Measurements from ENCODE around the gene DHX35. TPM values are rescaled to one million over a fixed set of nuclear protein-coding genes. Genes with fewer than 3 reads are reported as not detected.

The DHX35 gene
- total and polyA plus RNA-seq, 2 experiments from 2014 or later: 4.5 to 10.7 TPM

GRCh38 chr20:38985603-38986170, 23.5 kb downstream of the DHX35 start:
- TF ChIP-seq EZH2phosphoT487 (IDR thresholded peaks at IDR 0.05; ENCODE audit: insufficient read depth, low read depth) (peak; percentile 82; the same call in 1 of the 2 replicates), EZH2 (IDR thresholded peaks at IDR 0.05; ENCODE audit: insufficient read depth, poor library complexity, severe bottlenecking) (no peak)
- peaks cover 28% of the 10 kb centered on the region for H3K4me1 ChIP-seq (ENCODE audit: insufficient read depth)
- no peaks in the 10 kb centered on the region for H3K27me3 ChIP-seq (replicated peaks; ENCODE audit: insufficient read depth)
- H3F3A ChIP-seq (ENCODE audit: insufficient read depth): peaks cover 24% of the 10 kb centered on the region
- no peaks in the 10 kb centered on the region for H3K9me3 ChIP-seq (ENCODE audit: low read depth)
- H3K79me2 ChIP-seq (ENCODE audit: insufficient read depth): peaks cover 10% of the 10 kb centered on the region; the same call in 1 of the 2 replicates
- H3K4me2 ChIP-seq (ENCODE audit: unreplicated experiment): peak overlapping the region; percentile 32
- DNase-seq: peak; percentile 72
- no peaks in the 10 kb centered on the region for H3K9me2 ChIP-seq (ENCODE audit: insufficient read depth)
- no peak overlapping the region for H3K9ac ChIP-seq
- no peak overlapping the region for H3K4me3 ChIP-seq
- in situ Hi-C loops (cut with MboI): no loop called here
- H3K36me3 ChIP-seq (ENCODE audit: low read depth): 0 out of 2 replicates have a peak, but pooled peaks cover under 1% of the 10 kb centered on the region
- H3K27ac ChIP-seq: peak overlapping the region; percentile 16
- 6 to 7% methylated on average over 1 of the region's 1 CpG for WGBS, 2 experiments (ENCODE audit: low coverage in 1 of 2, low lambda C conversion rate in 2 of 2, missing lambda C conversion rate in 2 of 2)
- no peak overlapping the region for H2AFZ ChIP-seq
- no peaks in the 10 kb centered on the region for H4K20me1 ChIP-seq (ENCODE audit: insufficient read depth)

DNA sequence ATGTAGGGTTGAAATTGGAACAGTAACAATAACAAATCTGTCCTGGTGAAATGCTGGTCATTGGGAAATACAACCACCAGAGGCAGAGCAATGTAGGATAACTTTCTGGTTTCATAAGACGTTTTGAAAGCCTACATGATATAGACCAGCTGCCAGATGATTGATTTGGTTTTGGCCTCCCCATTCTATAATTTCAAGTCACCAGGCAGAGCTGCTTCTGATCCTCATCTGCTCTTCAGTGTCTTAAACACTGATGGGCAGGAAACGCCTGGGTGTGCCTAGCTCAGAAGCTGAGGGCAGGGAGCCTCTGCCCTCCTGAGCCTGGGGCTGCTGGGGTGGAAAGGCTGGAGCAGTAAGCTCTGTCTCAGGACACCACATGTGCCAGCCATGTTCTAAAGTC, 24.5 kb downstream of the DHX35 start:
- no peaks in the 10 kb centered on the region for H3K27me3 ChIP-seq (replicated peaks; ENCODE audit: insufficient read depth)
- 95% methylated on average over 2 of the region's 2 CpGs for WGBS, 2 experiments (ENCODE audit: low coverage in 1 of 2, low lambda C conversion rate in 2 of 2, missing lambda C conversion rate in 2 of 2)
- H3F3A ChIP-seq (ENCODE audit: insufficient read depth): peaks cover 24% of the 10 kb centered on the region
- in situ Hi-C loops (cut with MboI): no loop called here
- H3K4me2 ChIP-seq (ENCODE audit: unreplicated experiment): no peak overlapping the region
- no peak for DNase-seq
- no peak overlapping the region for H3K9ac ChIP-seq
- H2AFZ ChIP-seq: no peak overlapping the region
- no peak overlapping the region for H3K27ac ChIP-seq
- no peak for TF ChIP-seq EZH2 (IDR thresholded peaks at IDR 0.05; ENCODE audit: insufficient read depth, poor library complexity, severe bottlenecking)
- TF ChIP-seq EZH2phosphoT487 (IDR thresholded peaks at IDR 0.05; ENCODE audit: insufficient read depth, low read depth): no peak
- H3K4me3 ChIP-seq: no peak overlapping the region
- H3K9me3 ChIP-seq (ENCODE audit: low read depth): no peaks in the 10 kb centered on the region
- peaks cover 28% of the 10 kb centered on the region for H3K4me1 ChIP-seq (ENCODE audit: insufficient read depth)
- H3K36me3 ChIP-seq (ENCODE audit: low read depth): 0 out of 2 replicates have a peak, but pooled peaks cover 4% of the 10 kb centered on the region
- H3K79me2 ChIP-seq (ENCODE audit: insufficient read depth): no peaks in the 10 kb centered on the region; the same call in 1 of the 2 replicates
- no peaks in the 10 kb centered on the region for H4K20me1 ChIP-seq (ENCODE audit: insufficient read depth)
- H3K9me2 ChIP-seq (ENCODE audit: insufficient read depth): no peaks in the 10 kb centered on the region

DNA sequence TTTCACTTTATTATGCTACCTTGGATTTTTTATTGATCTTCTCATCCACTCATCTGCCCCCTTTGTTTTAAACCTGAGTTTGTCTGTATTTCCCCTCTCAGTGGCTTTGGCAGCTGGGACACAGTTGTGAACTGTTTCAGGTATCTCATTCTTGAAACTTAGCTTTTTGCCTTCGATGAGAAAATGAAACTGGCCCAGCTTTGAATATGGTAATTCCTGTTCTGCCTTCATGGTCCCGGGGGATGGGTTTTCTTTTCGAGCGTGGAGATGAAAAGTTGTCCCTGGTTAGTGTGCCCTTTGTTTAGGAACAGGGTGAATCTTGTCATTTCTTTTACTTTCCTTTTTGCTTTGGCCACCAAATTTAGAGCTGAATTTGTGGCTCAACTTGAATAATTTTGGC, 25.6 kb downstream of the DHX35 start:
- in situ Hi-C loops (cut with MboI): no loop called here
- 97 to 99% methylated on average over 4 of the region's 4 CpGs for whole genome bisulfite sequencing, 2 experiments (ENCODE audit: low coverage in 1 of 2, low lambda C conversion rate in 2 of 2, missing lambda C conversion rate in 2 of 2)
- Histone ChIP-seq H3K4me2 (ENCODE audit: unreplicated experiment) (no peak overlapping the region), H3K9me2 (ENCODE audit: insufficient read depth) (no peaks in the 10 kb centered on the region), H3K36me3 (ENCODE audit: low read depth) (0 out of 2 replicates have a peak, but pooled peaks cover 4% of the 10 kb centered on the region), H4K20me1 (ENCODE audit: insufficient read depth) (no peaks in the 10 kb centered on the region), H3F3A (ENCODE audit: insufficient read depth) (peaks cover 16% of the 10 kb centered on the region), H3K4me1 (ENCODE audit: insufficient read depth) (peaks cover 19% of the 10 kb centered on the region), H2AFZ (no peak overlapping the region), H3K27me3 (replicated peaks; ENCODE audit: insufficient read depth) (no peaks in the 10 kb centered on the region), H3K9me3 (ENCODE audit: low read depth) (no peaks in the 10 kb centered on the region), H3K27ac (no peak overlapping the region), H3K9ac (no peak overlapping the region), H3K4me3 (no peak overlapping the region), H3K79me2 (ENCODE audit: insufficient read depth) (no peaks in the 10 kb centered on the region)
- TF ChIP-seq EZH2phosphoT487 (IDR thresholded peaks at IDR 0.05; ENCODE audit: insufficient read depth, low read depth) (no peak), EZH2 (IDR thresholded peaks at IDR 0.05; ENCODE audit: insufficient read depth, poor library complexity, severe bottlenecking) (no peak)
- no peak for DNase-seq

DNA sequence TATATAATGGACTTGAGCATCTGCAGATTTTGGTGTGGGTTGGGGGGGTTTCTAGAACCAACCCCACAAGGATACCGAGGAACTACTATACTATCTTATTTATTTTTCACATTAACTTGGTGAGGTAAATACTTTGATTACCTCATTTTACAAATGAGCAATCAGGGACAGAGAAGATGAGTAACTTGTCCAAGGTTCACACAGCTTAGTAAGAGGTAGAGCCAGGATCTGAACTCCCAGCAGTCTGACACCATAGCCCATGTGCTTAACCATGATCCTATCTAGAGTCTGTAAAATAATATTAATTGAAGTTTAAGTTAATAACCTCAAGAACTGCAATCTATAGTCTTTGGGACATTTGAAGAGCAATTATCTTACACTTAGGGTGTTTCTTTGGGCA, 28.6 kb downstream of the DHX35 start:
- no peak overlapping the region for H2AFZ ChIP-seq
- no peak overlapping the region for H3K27ac ChIP-seq
- no peaks in the 10 kb centered on the region for H3K27me3 ChIP-seq (replicated peaks; ENCODE audit: insufficient read depth)
- H3K9ac ChIP-seq: no peak overlapping the region
- WGBS, 2 experiments (ENCODE audit: low coverage in 1 of 2, low lambda C conversion rate in 2 of 2, missing lambda C conversion rate in 2 of 2): 95 to 97% methylated on average over 1 of the region's 1 CpG
- no peaks in the 10 kb centered on the region for H4K20me1 ChIP-seq (ENCODE audit: insufficient read depth)
- no peaks in the 10 kb centered on the region for H3K9me3 ChIP-seq (ENCODE audit: low read depth)
- peaks cover 4% of the 10 kb centered on the region for H3F3A ChIP-seq (ENCODE audit: insufficient read depth)
- peaks cover 7% of the 10 kb centered on the region for H3K4me1 ChIP-seq (ENCODE audit: insufficient read depth)
- TF ChIP-seq EZH2phosphoT487 (IDR thresholded peaks at IDR 0.05; ENCODE audit: insufficient read depth, low read depth): no peak
- no peaks in the 10 kb centered on the region for H3K9me2 ChIP-seq (ENCODE audit: insufficient read depth)
- peaks cover 4% of the 10 kb centered on the region; the same call in 1 of the 2 replicates for H3K36me3 ChIP-seq (ENCODE audit: low read depth)
- H3K4me3 ChIP-seq: no peak overlapping the region
- no peak for DNase-seq
- in situ Hi-C loops (cut with MboI): no loop called here
- no peaks in the 10 kb centered on the region for H3K79me2 ChIP-seq (ENCODE audit: insufficient read depth)
- H3K4me2 ChIP-seq (ENCODE audit: unreplicated experiment): no peak overlapping the region

Measured in GM23248 (cell line).